ENCODE measurements around the gene MPI. TPM values are rescaled to one million over a fixed set of nuclear protein-coding genes. Genes with fewer than 3 reads are reported as not detected.

Gene MPI
- total and polyA plus RNA-seq, 2 experiments from 2014 or later = 18.0 to 74.2 TPM

- TF ChIP-seq NANOG (IDR thresholded peaks at IDR 0.05; ENCODE audit: borderline replicate concordance) (no peak), STAT1 (IDR thresholded peaks at IDR 0.05; ENCODE audit: unreplicated experiment) (no peak), EZH2 (IDR thresholded peaks at IDR 0.05; ENCODE audit: low read depth, unreplicated experiment) (no peak), CREB1 (CRISPR knock-in tag; IDR thresholded peaks at IDR 0.05; ENCODE audit: low read depth) (no peak), EZH2phosphoT487 (IDR thresholded peaks at IDR 0.05; ENCODE audit: unreplicated experiment) (no peak), ZNF331 (CRISPR knock-in tag; IDR thresholded peaks at IDR 0.05; ENCODE audit: low read depth) (no peak), REST (IDR thresholded peaks at IDR 0.05; ENCODE audit: unreplicated experiment) (no peak)
Observed at GRCh38 chr15:74902295-74903075, 12.6 kb downstream of the MPI start (continued).

GRCh38 chr15:74903676-74904075, 13.8 kb downstream of the MPI start:
- Mint-ChIP-seq H3K27ac (no peak overlapping the region), H3K9me3 (peaks cover 1% of the 10 kb centered on the region; the same call in 1 of the 3 replicates), H3K27me3 (ENCODE audit: insufficient read depth, low read depth, poor library complexity) (peaks cover 9% of the 10 kb centered on the region), H3K4me1 (peaks cover 16% of the 10 kb centered on the region), H3K4me3 (no peak overlapping the region; the same call in 2 of the 3 replicates), H3K36me3 (ENCODE audit: low read depth) (peaks cover 77% of the 10 kb centered on the region)
- H4K20me1 ChIP-seq (replicated peaks; ENCODE audit: insufficient read depth) = peaks cover 7% of the 10 kb centered on the region; the same call in 1 of the 2 replicates
- H3K4me3 ChIP-seq = no peak overlapping the region
- peaks cover 24% of the 10 kb centered on the region for H3K36me3 ChIP-seq (ENCODE audit: insufficient read depth)
- H3F3A ChIP-seq (replicated peaks; ENCODE audit: low read depth) = peaks cover 12% of the 10 kb centered on the region; the same call in 1 of the 2 replicates
- no peaks in the 10 kb centered on the region for H3K9me2 ChIP-seq (ENCODE audit: insufficient read depth)
- H3K79me2 ChIP-seq (replicated peaks; ENCODE audit: insufficient read depth) = peaks cover 13% of the 10 kb centered on the region
- ATAC-seq = no peak
- no peaks in the 10 kb centered on the region for H3K27me3 ChIP-seq (ENCODE audit: insufficient read depth)
- H3K4me1 ChIP-seq (ENCODE audit: insufficient read depth) = peaks cover 6% of the 10 kb centered on the region
- no peak for DNase-seq (ENCODE audit: low spot score)
- no peak overlapping the region for H2AFZ ChIP-seq
- H3K27ac ChIP-seq (ENCODE audit: low read depth) = no peak overlapping the region
- H3K4me2 ChIP-seq = no peak overlapping the region
- TF ChIP-seq EZH2phosphoT487 (IDR thresholded peaks at IDR 0.05; ENCODE audit: unreplicated experiment) (no peak), JUNB (IDR thresholded peaks at IDR 0.05; ENCODE audit: unreplicated experiment) (no peak), STAT1 (IDR thresholded peaks at IDR 0.05; ENCODE audit: unreplicated experiment) (no peak), ZNF114 (CRISPR knock-in tag; IDR thresholded peaks at IDR 0.05) (no peak), CREB1 (CRISPR knock-in tag; IDR thresholded peaks at IDR 0.05; ENCODE audit: low read depth) (no peak), ZNF331 (CRISPR knock-in tag; IDR thresholded peaks at IDR 0.05; ENCODE audit: low read depth) (no peak), ZNF462 (CRISPR knock-in tag; IDR thresholded peaks at IDR 0.05) (no peak), NANOG (IDR thresholded peaks at IDR 0.05; ENCODE audit: borderline replicate concordance) (no peak)
- TF ChIP-seq, protein P1, sequence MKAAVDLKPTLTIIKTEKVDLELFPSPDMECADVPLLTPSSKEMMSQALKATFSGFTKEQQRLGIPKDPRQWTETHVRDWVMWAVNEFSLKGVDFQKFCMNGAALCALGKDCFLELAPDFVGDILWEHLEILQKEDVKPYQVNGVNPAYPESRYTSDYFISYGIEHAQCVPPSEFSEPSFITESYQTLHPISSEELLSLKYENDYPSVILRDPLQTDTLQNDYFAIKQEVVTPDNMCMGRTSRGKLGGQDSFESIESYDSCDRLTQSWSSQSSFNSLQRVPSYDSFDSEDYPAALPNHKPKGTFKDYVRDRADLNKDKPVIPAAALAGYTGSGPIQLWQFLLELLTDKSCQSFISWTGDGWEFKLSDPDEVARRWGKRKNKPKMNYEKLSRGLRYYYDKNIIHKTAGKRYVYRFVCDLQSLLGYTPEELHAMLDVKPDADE (IDR thresholded peaks at IDR 0.05) = no peak

Data from GM23338 (cell line).